H9 (cell line): ENCODE results near the gene OR13C2. TPM values are rescaled to one million over a fixed set of nuclear protein-coding genes. Genes with fewer than 3 reads are reported as not detected.

Experiments
- DNase-seq: peaks from one replicate; pipeline ENCODE4 v3.0.0-alpha.2; 2017
- H2AFZ ChIP-seq: one replicate; pipeline ENCODE4 v1.6.1; 2013; ENCODE audit warnings: mild to moderate bottlenecking, low read length, control low read depth, moderate library complexity
- H2AK5ac ChIP-seq: 2 replicates; pipeline ENCODE4 v1.6.1; 2013; ENCODE audit warnings: low read length, control low read depth, mixed read lengths; ENCODE audit not compliant: insufficient read length
- H2BK120ac ChIP-seq: one replicate; pipeline ENCODE4 v1.6.1; 2013; ENCODE audit warnings: low read depth, mild to moderate bottlenecking, low read length, control low read depth, inconsistent platforms; ENCODE audit not compliant: poor library complexity, severe bottlenecking
- H2BK12ac ChIP-seq: 2 replicates; pipeline ENCODE4 v1.6.1; 2013; ENCODE audit warnings: low read length, control low read depth, mixed read lengths, low read depth; ENCODE audit not compliant: insufficient read length
- H2BK15ac ChIP-seq: 2 replicates; pipeline ENCODE4 v1.6.1; 2013; ENCODE audit warnings: low read depth, low read length, control low read depth
- H2BK20ac ChIP-seq: one replicate; pipeline ENCODE4 v1.6.1; 2013; ENCODE audit warnings: low read depth, mild to moderate bottlenecking, low read length, control low read depth, inconsistent platforms; ENCODE audit not compliant: poor library complexity, severe bottlenecking
- H2BK5ac ChIP-seq: 2 replicates; pipeline ENCODE4 v1.6.1; 2013; ENCODE audit warnings: low read length, control low read depth, mixed read lengths; ENCODE audit not compliant: insufficient read length
- H3K14ac ChIP-seq: 2 replicates; pipeline ENCODE4 v1.6.1; 2013; ENCODE audit warnings: low read length, control low read depth; ENCODE audit not compliant: insufficient read depth
- H3K18ac ChIP-seq: 2 replicates; pipeline ENCODE4 v1.6.1; 2013; ENCODE audit warnings: low read depth, mild to moderate bottlenecking, mixed read lengths, low read length, control low read depth; ENCODE audit not compliant: insufficient read length
- H3K23ac ChIP-seq: 2 replicates; pipeline ENCODE4 v1.6.1; 2013; ENCODE audit warnings: low read length, control low read depth, mixed read lengths, low read depth; ENCODE audit not compliant: insufficient read length
- H3K23me2 ChIP-seq: 2 replicates; pipeline ENCODE4 v1.6.1; 2013; ENCODE audit warnings: low read depth, mild to moderate bottlenecking, mixed read lengths, low read length, control low read depth; ENCODE audit not compliant: insufficient read length, poor library complexity, severe bottlenecking
- H3K27ac ChIP-seq: 2 replicates; pipeline ENCODE4 v1.5.1; 2013; ENCODE audit warnings: low read length, control low read depth, mixed read lengths, low read depth; ENCODE audit not compliant: insufficient read length
- H3K27me3 ChIP-seq: 2 replicates; pipeline ENCODE4 v1.6.1; 2013; ENCODE audit warnings: low read length, control low read depth, inconsistent platforms; ENCODE audit not compliant: insufficient read depth
- H3K4ac ChIP-seq: 2 replicates; pipeline ENCODE4 v1.6.1; 2013; ENCODE audit warnings: low read depth, mild to moderate bottlenecking, control low read depth, inconsistent platforms, low read length, moderate library complexity
- H3K4me1 ChIP-seq: 2 replicates; pipeline ENCODE4 v1.6.1; 2013; ENCODE audit warnings: low read length, control low read depth, inconsistent platforms; ENCODE audit not compliant: insufficient read depth
- H3K4me2 ChIP-seq: 2 replicates; pipeline ENCODE4 v1.6.1; 2013; ENCODE audit warnings: low read length, control low read depth, mixed read lengths; ENCODE audit not compliant: insufficient read length, insufficient read depth
- H3K56ac ChIP-seq: 2 replicates; pipeline ENCODE4 v1.6.1; 2013; ENCODE audit warnings: low read depth, mild to moderate bottlenecking, mixed read lengths, low read length, control low read depth; ENCODE audit not compliant: insufficient read length
- H3K79me1 ChIP-seq: 2 replicates; pipeline ENCODE4 v1.6.1; 2013; ENCODE audit warnings: low read depth, mild to moderate bottlenecking, moderate library complexity, low read length, control low read depth, inconsistent platforms; ENCODE audit not compliant: insufficient read depth, poor library complexity, severe bottlenecking
- H3K79me2 ChIP-seq: 2 replicates; pipeline ENCODE4 v1.6.1; 2013; ENCODE audit warnings: low read length, control low read depth, inconsistent platforms; ENCODE audit not compliant: insufficient read depth
- H3K9ac ChIP-seq: 2 replicates; pipeline ENCODE4 v1.6.1; 2013; ENCODE audit warnings: low read length, control low read depth, mixed read lengths; ENCODE audit not compliant: insufficient read length; ENCODE audit errors: extremely low read depth
- H3K9me3 ChIP-seq: one replicate; pipeline ENCODE4 v1.6.1; 2013; ENCODE audit warnings: low read depth, low read length, inconsistent platforms; ENCODE audit not compliant: control insufficient read depth
- H3T11ph ChIP-seq: one replicate; pipeline ENCODE4 v1.6.1; 2013; ENCODE audit warnings: mild to moderate bottlenecking, low read length, control low read depth, inconsistent platforms
- H4K20me1 ChIP-seq: one replicate; pipeline ENCODE4 v1.6.1; 2013; ENCODE audit not compliant: control insufficient read depth, insufficient read length, insufficient read depth
- H4K5ac ChIP-seq: 2 replicates; pipeline ENCODE4 v1.6.1; 2013; ENCODE audit warnings: low read depth, mild to moderate bottlenecking, mixed read lengths, low read length, control low read depth; ENCODE audit not compliant: insufficient read length
- H4K8ac ChIP-seq: replicated peaks from 2 replicates; pipeline ENCODE4 v1.6.1; 2013; ENCODE audit warnings: low read length, control low read depth, mixed read lengths, low read depth; ENCODE audit not compliant: insufficient read length
- H4K91ac ChIP-seq: 2 replicates; pipeline ENCODE4 v1.6.1; 2013; ENCODE audit warnings: low read depth, mild to moderate bottlenecking, moderate library complexity, mixed read lengths, low read length, control low read depth; ENCODE audit not compliant: insufficient read length
- H3K27ac Mint-ChIP-seq, 3 experiments: 2 replicates in 2 of 3; 3 replicates in 1 of 3; pipeline ENCODE4 v1.8.0; 2020 to 2021; ENCODE audit warnings: mixed read lengths in 3 of 3, mild to moderate bottlenecking in 1 of 3, moderate library complexity in 1 of 3
- H3K27me3 Mint-ChIP-seq: 2 replicates; pipeline ENCODE4 v1.8.0; 2021; ENCODE audit warnings: low read depth, mild to moderate bottlenecking, moderate library complexity, mixed read lengths
- H3K36me3 Mint-ChIP-seq, 3 experiments: 2 replicates in 2 of 3; 3 replicates in 1 of 3; pipeline ENCODE4 v1.8.0; 2020 to 2021; ENCODE audit warnings: low read depth in 3 of 3, mixed read lengths in 3 of 3; ENCODE audit not compliant: insufficient read depth in 1 of 3
- H3K4me1 Mint-ChIP-seq, 2 experiments: 2 replicates each; pipeline ENCODE4 v1.8.0; 2020; ENCODE audit warnings: mixed read lengths in 2 of 2
- H3K4me3 Mint-ChIP-seq, 2 experiments: 2 replicates in 1 of 2; 3 replicates in 1 of 2; pipeline ENCODE4 v1.8.0; 2020 to 2021; ENCODE audit warnings: mild to moderate bottlenecking in 2 of 2, mixed read lengths in 2 of 2, moderate library complexity in 1 of 2
- H3K9me3 Mint-ChIP-seq, 2 experiments: 2 replicates in 1 of 2; 3 replicates in 1 of 2; pipeline ENCODE4 v1.8.0; 2020; ENCODE audit warnings: mild to moderate bottlenecking in 2 of 2, mixed read lengths in 2 of 2, moderate library complexity in 1 of 2
- CTCF ChIP-seq: fragments of 200-600 bp; sonication (generic); conservative IDR thresholded peaks from 3 replicates; pipeline ENCODE4 v1.8.0; 2021; ENCODE audit warnings: antibody characterized with exemption, mild to moderate bottlenecking
- WGBS: extraction: QIAGEN DNeasy Blood & Tissue Kit; methylation state at CpG from one replicate; pipeline ENCODE4 v1.1.7; 2013; ENCODE audit warnings: missing lambda C conversion rate, low lambda C conversion rate, mixed read lengths; ENCODE audit not compliant: insufficient read length; ENCODE audit errors: extremely low coverage; 5-methylcytosine and 5-hydroxymethylcytosine counted together
- total RNA-seq: library from RNA; stranded (reverse); gene quantifications from 2 replicates; pipeline ENCODE4 v1.2.1, GENCODE V29; 2021

Gene OR13C2
- total RNA-seq, 1 experiment from 2014 or later, result not detected

GRCh38 chr9:104606152-104606551 lies 725 bp upstream of the OR13C2 start:
- Mint-ChIP-seq H3K9me3 (no peaks in the 10 kb centered on the region), H3K27ac (no peak overlapping the region), H3K27me3 (peaks cover 3% of the 10 kb centered on the region; the same call in 1 of the 2 replicates), H3K4me1 (no peaks in the 10 kb centered on the region), H3K4me3 (no peak overlapping the region), H3K36me3 (no peaks in the 10 kb centered on the region)
- no peak overlapping the region for H2AFZ ChIP-seq
- H2BK15ac ChIP-seq, result no peak overlapping the region
- no peak overlapping the region for H4K91ac ChIP-seq
- H2BK5ac ChIP-seq, result no peak overlapping the region
- WGBS, result no CpG with 5 or more reads among the region's 2 CpGs
- H3K23ac ChIP-seq, result no peak overlapping the region
- H3K14ac ChIP-seq, result no peak overlapping the region
- H2BK20ac ChIP-seq, result no peak overlapping the region
- no peak overlapping the region for H2BK120ac ChIP-seq
- no peaks in the 10 kb centered on the region for H3K23me2 ChIP-seq
- no peak overlapping the region for H3K56ac ChIP-seq
- no peak overlapping the region for H3K18ac ChIP-seq
- H3K9ac ChIP-seq, result no peak overlapping the region
- H3K4me1 ChIP-seq, result no peaks in the 10 kb centered on the region
- H4K5ac ChIP-seq, result no peak overlapping the region
- DNase-seq, result no peak
- no peak overlapping the region for H2AK5ac ChIP-seq
- no peak for TF ChIP-seq CTCF
- H4K8ac ChIP-seq, result no peak overlapping the region
- H3K9me3 ChIP-seq, result no peaks in the 10 kb centered on the region
- no peak overlapping the region for H3K27ac ChIP-seq
- H3T11ph ChIP-seq, result no peak overlapping the region
- no peak overlapping the region for H3K4me2 ChIP-seq
- no peaks in the 10 kb centered on the region for H3K27me3 ChIP-seq
- no peaks in the 10 kb centered on the region for H3K79me1 ChIP-seq
- H3K79me2 ChIP-seq, result no peaks in the 10 kb centered on the region
- H2BK12ac ChIP-seq, result no peak overlapping the region
- no peak overlapping the region for H3K4ac ChIP-seq
- no peaks in the 10 kb centered on the region for H4K20me1 ChIP-seq
